Measurements from ENCODE around the gene NEMP2. TPM values are rescaled to one million over a fixed set of nuclear protein-coding genes. Genes with fewer than 3 reads are reported as not detected.
"Not testable (repeated sequence)": the region's sequence is repeated elsewhere in the genome, so short reads cannot be mapped to it uniquely, and the experiment has no call there.

Gene NEMP2
- total RNA-seq, 2 donors from 2014 or later, result 3.2 to 3.6 TPM

GRCh38 chr2:190515687-190516086 lies 18.8 kb downstream of the NEMP2 start:
- Histone ChIP-seq H3K9me3 (no peaks in the 10 kb centered on the region), H3K27ac (no peak overlapping the region), H3K4me1 (ENCODE audit: control insufficient read depth in 1 of 2, low read depth in 2 of 2) (no peaks in the 10 kb centered on the region), H3K4me3 (no peak overlapping the region), H3K36me3 (no peaks in the 10 kb centered on the region), H3K27me3 (replicated peaks; ENCODE audit: insufficient read depth) (no peaks in the 10 kb centered on the region)
- no peak for DNase-seq (ENCODE audit: low spot score)
- no peak for ATAC-seq (ENCODE audit: insufficient number of reproducible peaks, low FRiP score, low read depth)
- no peak for TF ChIP-seq CTCF (IDR thresholded peaks at IDR 0.05)

GRCh38 chr2:190514676-190515075 lies 19.8 kb downstream of the NEMP2 start:
- Histone ChIP-seq H3K36me3 (no peaks in the 10 kb centered on the region), H3K27me3 (replicated peaks; ENCODE audit: insufficient read depth) (no peaks in the 10 kb centered on the region), H3K27ac (no peak overlapping the region), H3K4me1 (ENCODE audit: control insufficient read depth in 1 of 2, low read depth in 2 of 2) (no peaks in the 10 kb centered on the region), H3K4me3 (no peak overlapping the region), H3K9me3 (no peaks in the 10 kb centered on the region)
- DNase-seq (ENCODE audit: low spot score) (no peak), ATAC-seq (ENCODE audit: insufficient number of reproducible peaks, low FRiP score, low read depth) (no peak)
- TF ChIP-seq CTCF (IDR thresholded peaks at IDR 0.05), result no peak

- ATAC-seq (ENCODE audit: insufficient number of reproducible peaks, low FRiP score, low read depth), result no peak
- Histone ChIP-seq H3K27me3 (replicated peaks; ENCODE audit: insufficient read depth) (no peaks in the 10 kb centered on the region), H3K9me3 (no peaks in the 10 kb centered on the region), H3K27ac (no peak overlapping the region), H3K4me3 (no peak overlapping the region), H3K4me1 (ENCODE audit: control insufficient read depth in 1 of 2, low read depth in 2 of 2) (no peaks in the 10 kb centered on the region), H3K36me3 (peaks cover under 1% of the 10 kb centered on the region)
- TF ChIP-seq CTCF (IDR thresholded peaks at IDR 0.05), result no peak
- no peak for DNase-seq (ENCODE audit: low spot score)
These were observed 20.6 kb downstream of the NEMP2 start for GRCh38 chr2:190513877-190514276.

GRCh38 chr2:190512539-190513095 lies 21.9 kb downstream of the NEMP2 start:
- H3K36me3 ChIP-seq, result peaks cover 3% of the 10 kb centered on the region
- no peak for ATAC-seq (ENCODE audit: insufficient number of reproducible peaks, low FRiP score, low read depth)
- no peak for DNase-seq (ENCODE audit: low spot score)
- no peaks in the 10 kb centered on the region for H3K27me3 ChIP-seq (replicated peaks; ENCODE audit: insufficient read depth)
- no peak overlapping the region for H3K27ac ChIP-seq
- no peaks in the 10 kb centered on the region for H3K4me1 ChIP-seq (ENCODE audit: control insufficient read depth in 1 of 2, low read depth in 2 of 2)
- no peaks in the 10 kb centered on the region for H3K9me3 ChIP-seq
- TF ChIP-seq CTCF (IDR thresholded peaks at IDR 0.05), result no peak
- H3K4me3 ChIP-seq, result no peak overlapping the region

- Histone ChIP-seq H3K27ac (no peak overlapping the region), H3K9me3 (no peaks in the 10 kb centered on the region), H3K27me3 (replicated peaks; ENCODE audit: insufficient read depth) (no peaks in the 10 kb centered on the region), H3K4me1 (ENCODE audit: control insufficient read depth in 1 of 2, low read depth in 2 of 2) (no peaks in the 10 kb centered on the region), H3K4me3 (no peak overlapping the region), H3K36me3 (peaks cover 3% of the 10 kb centered on the region)
- DNase-seq (ENCODE audit: low spot score) (no peak), ATAC-seq (ENCODE audit: insufficient number of reproducible peaks, low FRiP score, low read depth) (no peak)
- TF ChIP-seq CTCF (IDR thresholded peaks at IDR 0.05), result peak; percentile 23
These were observed 23.4 kb downstream of the NEMP2 start for GRCh38 chr2:190511104-190511503.

- not testable (repeated sequence) for H3K4me3 ChIP-seq; DNase-seq (ENCODE audit: low spot score); H3K27ac ChIP-seq; H3K27me3 ChIP-seq (replicated peaks; ENCODE audit: insufficient read depth); H3K9me3 ChIP-seq; H3K36me3 ChIP-seq; ATAC-seq (ENCODE audit: insufficient number of reproducible peaks, low FRiP score, low read depth); H3K4me1 ChIP-seq (ENCODE audit: control insufficient read depth in 1 of 2, low read depth in 2 of 2)
These were observed 24.6 kb downstream of the NEMP2 start for GRCh38 chr2:190509895-190510294.

All from thoracic aorta (tissue), 2 donors.